HG03103 (cell line): ENCODE results near the gene SPANXC.
"Not testable (repeated sequence)": the region's sequence is repeated elsewhere in the genome, so short reads cannot be mapped to it uniquely, and the experiment has no call there.

ENCODE experiments used
- ATAC-seq: cut with Tn5 transposase; IDR thresholded peaks from one replicate; pipeline ENCODE4 v1.9.1; 2021; ENCODE audit warnings: low read depth; ENCODE audit not compliant: unreplicated experiment

Gene SPANXC

GRCh38 chrX:141242417-141242816 is at the start of gene SPANXC:
Gene SPANXC (minus strand): TSS chrX:141242517. CDS start chrX:141242457, 60 bp downstream.
- not testable (repeated sequence) for ATAC-seq

- no peak for ATAC-seq
Measured at GRCh38 chrX:141279476-141279875, 37.2 kb upstream of the SPANXC start.

- no peak for ATAC-seq
Measured at GRCh38 chrX:141278306-141278705, 36.0 kb upstream of the SPANXC start.

DNA sequence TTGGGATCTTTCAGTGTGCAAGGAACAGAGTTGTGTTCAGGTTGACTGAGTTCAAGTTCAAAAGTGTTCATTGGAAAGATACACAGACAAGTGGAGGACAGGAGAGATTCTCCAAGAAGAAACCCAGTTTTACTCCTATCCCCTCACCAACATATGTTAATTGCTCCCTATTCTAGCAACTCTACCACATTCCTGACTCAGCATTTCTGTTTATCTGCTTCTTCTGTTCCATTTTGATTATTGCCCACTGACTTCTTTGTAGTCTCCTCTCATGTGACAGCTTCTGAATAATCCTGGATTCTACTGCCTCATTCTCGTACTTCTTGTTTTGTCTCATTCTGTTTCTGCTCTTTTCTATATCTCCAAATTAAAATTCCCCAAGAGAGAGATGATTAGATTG is 15.8 kb upstream of the SPANXC start:
- no peak for ATAC-seq

DNA sequence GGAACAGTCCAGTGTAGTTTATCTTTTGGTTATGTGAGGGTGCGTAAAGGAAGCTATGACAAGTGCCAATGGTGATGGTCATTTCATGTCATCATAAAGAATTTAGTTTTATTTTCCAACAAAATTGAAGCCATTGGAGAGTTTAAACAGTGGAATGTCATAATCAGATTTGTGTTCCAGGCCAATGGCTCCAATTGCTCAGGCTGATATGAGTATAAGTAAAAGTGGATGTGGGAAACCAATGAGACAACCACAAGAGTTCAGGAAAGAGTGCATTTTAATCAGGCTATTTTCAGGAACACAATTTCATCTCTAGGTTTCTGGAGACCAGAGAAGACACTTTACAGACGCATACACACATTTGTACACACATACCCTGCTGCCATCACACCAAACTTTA is 20.7 kb downstream of the SPANXC start:
- no peak for ATAC-seq

- no peak for ATAC-seq
Measured at GRCh38 chrX:141220342-141221008, 21.8 kb downstream of the SPANXC start.

GRCh38 chrX:141214196-141214595 is 28.1 kb downstream of the SPANXC start:
- no peak for ATAC-seq

- no peak for ATAC-seq
Measured at GRCh38 chrX:141201962-141202361, 40.4 kb downstream of the SPANXC start.
